Raji (cell line): ENCODE measurements around the gene ALS2.

Experiments
- POLR2A ChIP-seq: IDR thresholded peaks from 2 replicates; pipeline ENCODE4 v1.6.1; 2011; ENCODE audit warnings: low read depth, low read length, control low read depth; ENCODE audit not compliant: insufficient read depth

Gene ALS2

GRCh38 chr2:201775326-201775725 is 5.4 kb downstream of the ALS2 start:
- TF ChIP-seq POLR2A = no peak

GRCh38 chr2:201774546-201774945 is 6.2 kb downstream of the ALS2 start:
- TF ChIP-seq POLR2A = no peak

GRCh38 chr2:201773990-201774389 is 6.7 kb downstream of the ALS2 start:
- TF ChIP-seq POLR2A = no peak

GRCh38 chr2:201769666-201770373 is 10.9 kb downstream of the ALS2 start:
- no peak for TF ChIP-seq POLR2A

GRCh38 chr2:201768918-201769317 is 11.8 kb downstream of the ALS2 start:
- TF ChIP-seq POLR2A = no peak

- no peak for TF ChIP-seq POLR2A
Measured at GRCh38 chr2:201765799-201766198, 14.9 kb downstream of the ALS2 start.

- TF ChIP-seq POLR2A = no peak
Measured at GRCh38 chr2:201761101-201761500, 19.6 kb downstream of the ALS2 start.

GRCh38 chr2:201759567-201759966 is 21.2 kb downstream of the ALS2 start:
- no peak for TF ChIP-seq POLR2A

GRCh38 chr2:201758873-201759272 is 21.9 kb downstream of the ALS2 start:
- no peak for TF ChIP-seq POLR2A

- TF ChIP-seq POLR2A = no peak
Measured at GRCh38 chr2:201758234-201758633, 22.5 kb downstream of the ALS2 start.

- TF ChIP-seq POLR2A = no peak
Measured at GRCh38 chr2:201754717-201755415, 25.9 kb downstream of the ALS2 start.

GRCh38 chr2:201751566-201751965 is 29.2 kb downstream of the ALS2 start:
- no peak for TF ChIP-seq POLR2A

GRCh38 chr2:201746551-201746950 is 34.2 kb downstream of the ALS2 start:
- TF ChIP-seq POLR2A = no peak

GRCh38 chr2:201735486-201735885 is 45.2 kb downstream of the ALS2 start:
- TF ChIP-seq POLR2A = no peak

- no peak for TF ChIP-seq POLR2A
Measured at GRCh38 chr2:201734111-201734510, 46.6 kb downstream of the ALS2 start.

GRCh38 chr2:201733544-201733943 is 47.2 kb downstream of the ALS2 start:
- no peak for TF ChIP-seq POLR2A
